ENCODE measurements around the gene XYLT2. TPM values are rescaled to one million over a fixed set of nuclear protein-coding genes. Genes with fewer than 3 reads are reported as not detected.

Gene XYLT2
- total and polyA plus RNA-seq, 10 of the 15 experiments (the other 5 are each of a cell fraction or from before 2014, with no cell fraction given) = 0.82 to 20.6 (median 13.0) TPM

GRCh38 chr17:50397111-50397918 lies 51.4 kb downstream of the XYLT2 start, which contains the start of gene LRRC59 (continued):
- TF ChIP-seq ZBTB40 (IDR thresholded peaks at IDR 0.05; ENCODE audit: borderline replicate concordance) = peak; percentile 76
- peak; percentile 95 for TF ChIP-seq NKRF (conservative IDR thresholded peaks at IDR 0.05)
- TF ChIP-seq ETV6 (conservative IDR thresholded peaks at IDR 0.05 in 1 of 2, IDR thresholded peaks at IDR 0.05 in 1 of 2; ENCODE audit: borderline replicate concordance in 1 of 2, low read depth in 1 of 2) = no peak
- peak; percentile 78 for TF ChIP-seq HCFC1 (IDR thresholded peaks at IDR 0.05; ENCODE audit: low read length)
- TF ChIP-seq DPF2 (IDR thresholded peaks at IDR 0.05) = peak; percentile 86
- TF ChIP-seq IRF4 (IDR thresholded peaks at IDR 0.05; ENCODE audit: low read depth, low read length) = peak; percentile 76
- no peak for TF ChIP-seq IRF3 (IDR thresholded peaks at IDR 0.05)
- peak; percentile 67; the same call in 1 of the 2 replicates for TF ChIP-seq TCF3 (IDR thresholded peaks at IDR 0.05; ENCODE audit: borderline replicate concordance, insufficient read depth, low read depth, low read length)
- TF ChIP-seq POLR2A (IDR thresholded peaks at IDR 0.05; ENCODE audit: low read depth, low read length) = peak; percentile 100
- TF ChIP-seq SIN3A (IDR thresholded peaks at IDR 0.05; ENCODE audit: low read depth, low read length) = peak; percentile 63; the same call in 1 of the 2 replicates
- peak; percentile 54 for TF ChIP-seq E4F1 (IDR thresholded peaks at IDR 0.05; ENCODE audit: borderline replicate concordance, partially characterized antibody)
- no peak for TF ChIP-seq PAX8 (IDR thresholded peaks at IDR 0.05)
- peak; percentile 65; the same call in 1 of the 2 replicates for TF ChIP-seq JUND (IDR thresholded peaks at IDR 0.05; ENCODE audit: low read depth, low read length)
- peak; percentile 58; the same call in 1 of the 2 replicates for TF ChIP-seq E2F4 (IDR thresholded peaks at IDR 0.05; ENCODE audit: low read depth, low read length)
- TF ChIP-seq SIX5 (IDR thresholded peaks at IDR 0.05; ENCODE audit: low read depth, low read length, severe bottlenecking) = peak; percentile 48
- no peak for TF ChIP-seq NR2C2 (IDR thresholded peaks at IDR 0.05; ENCODE audit: borderline replicate concordance, control insufficient read depth, insufficient read length, low read depth)
- TF ChIP-seq CBX5 (IDR thresholded peaks at IDR 0.05; ENCODE audit: low read depth) = no peak; the same call in 1 of the 2 replicates
- peak; percentile 43 for TF ChIP-seq RAD21 (IDR thresholded peaks at IDR 0.05; ENCODE audit: insufficient read depth, low read depth, low read length)

All from GM12878 (cell line).